OCI-LY3 (cell line): Measurements from ENCODE around the gene MYL9.

Experiments
- EZH2phosphoT487 ChIP-seq: fragments of 200-600 bp; shearing (Covaris generic); IDR thresholded peaks from 2 replicates; pipeline ENCODE4 v1.6.1; 2018; ENCODE audit warnings: antibody characterized with exemption, mixed run types, low read depth
- TF ChIP-seq, protein P1 (sequence below): fragments of 200-600, 300-600 bp; sonication (generic); IDR thresholded peaks from 2 replicates; pipeline ENCODE4 v1.5.1; 2014; ENCODE audit warnings: antibody characterized with exemption, low read length, low read depth

DNA sequence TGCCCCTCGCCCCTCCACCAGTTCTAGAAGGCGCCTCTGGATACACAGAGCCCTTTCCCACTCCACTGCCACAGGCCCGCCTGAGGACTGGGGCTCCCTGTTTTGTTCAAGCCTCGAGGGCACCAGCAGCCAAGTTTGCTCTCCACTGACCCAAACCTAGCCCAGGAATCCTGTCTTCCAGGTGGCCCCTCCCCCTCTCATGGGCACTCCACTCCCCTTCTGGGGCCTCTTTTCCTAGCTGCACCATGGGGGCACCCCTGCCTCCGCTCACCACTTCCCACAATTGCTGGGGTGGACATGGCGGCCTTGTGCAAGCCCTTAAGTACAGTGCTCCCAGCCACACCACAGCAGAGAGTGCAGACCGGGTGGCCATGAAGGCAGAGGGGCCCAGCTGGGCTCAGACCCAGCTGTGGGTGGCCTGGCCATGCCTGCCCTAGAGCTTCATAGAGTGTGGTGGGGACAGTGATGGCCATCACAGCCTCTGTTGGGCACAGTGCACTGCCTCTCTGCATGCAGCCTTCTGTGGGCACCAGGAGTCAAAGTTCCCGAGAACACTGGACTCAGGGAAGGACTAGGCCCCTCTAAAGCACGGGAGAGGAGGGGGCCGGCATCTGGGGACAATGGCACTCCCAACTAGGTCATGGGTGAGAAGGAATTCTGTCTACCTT, 1.3 kb downstream of the MYL9 start:
- TF ChIP-seq, protein P1, sequence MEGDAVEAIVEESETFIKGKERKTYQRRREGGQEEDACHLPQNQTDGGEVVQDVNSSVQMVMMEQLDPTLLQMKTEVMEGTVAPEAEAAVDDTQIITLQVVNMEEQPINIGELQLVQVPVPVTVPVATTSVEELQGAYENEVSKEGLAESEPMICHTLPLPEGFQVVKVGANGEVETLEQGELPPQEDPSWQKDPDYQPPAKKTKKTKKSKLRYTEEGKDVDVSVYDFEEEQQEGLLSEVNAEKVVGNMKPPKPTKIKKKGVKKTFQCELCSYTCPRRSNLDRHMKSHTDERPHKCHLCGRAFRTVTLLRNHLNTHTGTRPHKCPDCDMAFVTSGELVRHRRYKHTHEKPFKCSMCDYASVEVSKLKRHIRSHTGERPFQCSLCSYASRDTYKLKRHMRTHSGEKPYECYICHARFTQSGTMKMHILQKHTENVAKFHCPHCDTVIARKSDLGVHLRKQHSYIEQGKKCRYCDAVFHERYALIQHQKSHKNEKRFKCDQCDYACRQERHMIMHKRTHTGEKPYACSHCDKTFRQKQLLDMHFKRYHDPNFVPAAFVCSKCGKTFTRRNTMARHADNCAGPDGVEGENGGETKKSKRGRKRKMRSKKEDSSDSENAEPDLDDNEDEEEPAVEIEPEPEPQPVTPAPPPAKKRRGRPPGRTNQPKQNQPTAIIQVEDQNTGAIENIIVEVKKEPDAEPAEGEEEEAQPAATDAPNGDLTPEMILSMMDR = no peak
- TF ChIP-seq EZH2phosphoT487 = no peak
